Colonic mucosa (tissue), 4 donors: Measurements from ENCODE around the gene CEP20. TPM values are rescaled to one million over a fixed set of nuclear protein-coding genes. Genes with fewer than 3 reads are reported as not detected.

Experiments used
- DNase-seq: peaks from one replicate; pipeline ENCODE4 v3.0.0-alpha.2; 2020
- H3K27ac ChIP-seq: fragments of 200-600 bp; one replicate; pipeline ENCODE4 v1.8.0; 2021
- H3K27me3 ChIP-seq: fragments of 200-600 bp; one replicate; pipeline ENCODE4 v1.8.0; 2021
- H3K36me3 ChIP-seq: fragments of 200-600 bp; one replicate; pipeline ENCODE4 v1.8.0; 2021
- H3K4me1 ChIP-seq: fragments of 200-600 bp; one replicate; pipeline ENCODE4 v1.8.0; 2021; ENCODE audit warnings: mild to moderate bottlenecking
- H3K4me3 ChIP-seq: fragments of 200-600 bp; one replicate; pipeline ENCODE4 v1.8.0; 2021
- H3K9ac ChIP-seq, 2 donors: one replicate each; pipeline ENCODE4 v1.7.0; 2013; ENCODE audit warnings: control low read depth in 2 of 2, low read depth in 2 of 2, low read length in 2 of 2
- H3K9me3 ChIP-seq: fragments of 200-600 bp; one replicate; pipeline ENCODE4 v1.8.0; 2021
- CTCF ChIP-seq: fragments of 200-600 bp; IDR thresholded peaks from one replicate; pipeline ENCODE4 v1.8.0; 2022; ENCODE audit warnings: antibody characterized with exemption, mild to moderate bottlenecking
- intact Hi-C: fragments of 100-400 bp; cut with DNase I; formaldehyde crosslinking; loops from one replicate; pipeline ENCODE4 v1.14.1; 2022
- total RNA-seq, 2 donors: library from RNA; stranded (reverse); fragmentation: NEBNext Ultra II Directional in 1 of 2; extraction: Animal tissue kit (Norgen Biotek cat#: 25700) in 1 of 2; gene quantifications; one replicate each; pipeline ENCODE4 v1.2.1, GENCODE V29; 2021
- donor health status: healthy.
- donor health status: DM: no; HTN: no; CAD: no.
- donor health status: DM: no; HTN: no; CAD: no.

Gene CEP20
- total RNA-seq, 2 donors from 2014 or later, result 23.3 to 31.0 TPM

- Histone ChIP-seq H3K27me3 (no peaks in the 10 kb centered on the region), H3K4me1 (no peaks in the 10 kb centered on the region), H3K4me3 (no peak overlapping the region), H3K36me3 (no peaks in the 10 kb centered on the region), H3K9ac (no peak overlapping the region), H3K27ac (no peak overlapping the region), H3K9me3 (no peaks in the 10 kb centered on the region)
- no peak for DNase-seq
- TF ChIP-seq CTCF, result no peak
- intact Hi-C loops, result loop anchor here (5.0 kb wide), 1 partner anchor 56 kb away; no protein-coding TSS in a partner anchor
Measured at GRCh38 chr16:15822957-15823356, 65.4 kb downstream of the CEP20 start.

GRCh38 chr16:15820837-15821236 lies 67.6 kb downstream of the CEP20 start:
- no peaks in the 10 kb centered on the region for H3K4me1 ChIP-seq
- intact Hi-C loops, result loop anchor here (5.0 kb wide), 1 partner anchor 54 kb away; no protein-coding TSS in a partner anchor
- no peak overlapping the region for H3K27ac ChIP-seq
- no peaks in the 10 kb centered on the region for H3K9me3 ChIP-seq
- no peak for DNase-seq
- no peak overlapping the region for H3K9ac ChIP-seq
- no peaks in the 10 kb centered on the region for H3K36me3 ChIP-seq
- no peak overlapping the region for H3K4me3 ChIP-seq
- no peaks in the 10 kb centered on the region for H3K27me3 ChIP-seq
- TF ChIP-seq CTCF, result no peak

GRCh38 chr16:15819046-15819445 lies 69.4 kb downstream of the CEP20 start:
- DNase-seq, result no peak
- no peak for TF ChIP-seq CTCF
- no peaks in the 10 kb centered on the region for H3K9me3 ChIP-seq
- H3K36me3 ChIP-seq, result no peaks in the 10 kb centered on the region
- H3K4me3 ChIP-seq, result no peak overlapping the region
- intact Hi-C loops, result no loop called here
- H3K27ac ChIP-seq, result no peak overlapping the region
- H3K27me3 ChIP-seq, result no peaks in the 10 kb centered on the region
- no peak overlapping the region for H3K9ac ChIP-seq
- H3K4me1 ChIP-seq, result no peaks in the 10 kb centered on the region

GRCh38 chr16:15817446-15817845 lies 71.0 kb downstream of the CEP20 start:
- Histone ChIP-seq H3K9me3 (no peaks in the 10 kb centered on the region), H3K4me1 (no peaks in the 10 kb centered on the region), H3K9ac (no peak overlapping the region), H3K27me3 (no peaks in the 10 kb centered on the region), H3K36me3 (no peaks in the 10 kb centered on the region), H3K27ac (no peak overlapping the region), H3K4me3 (no peak overlapping the region)
- no peak for DNase-seq
- TF ChIP-seq CTCF, result no peak
- intact Hi-C loops, result no loop called here

GRCh38 chr16:15816228-15816627 lies 72.2 kb downstream of the CEP20 start:
- H3K4me3 ChIP-seq, result no peak overlapping the region
- intact Hi-C loops, result no loop called here
- DNase-seq, result no peak
- H3K9me3 ChIP-seq, result no peaks in the 10 kb centered on the region
- H3K4me1 ChIP-seq, result peaks cover 8% of the 10 kb centered on the region
- no peak overlapping the region for H3K9ac ChIP-seq
- H3K27ac ChIP-seq, result no peak overlapping the region
- no peaks in the 10 kb centered on the region for H3K27me3 ChIP-seq
- H3K36me3 ChIP-seq, result no peaks in the 10 kb centered on the region
- TF ChIP-seq CTCF, result no peak

Other genes starting within 250 kb of the CEP20 start
- gene MARF1, start 245.4 kb downstream of the CEP20 start, total RNA-seq, result 10 to 100 TPM; 53.0 to 71.6 TPM
- gene NDE1, start 238.4 kb downstream of the CEP20 start, total RNA-seq, result 10 to 100 TPM; 38.5 to 50.3 TPM
- 100 to 1,000 TPM in 1 of 2 donors, 10 to 100 TPM in 1; 30.0 to 770 TPM for gene MYH11, start 31.6 kb downstream of the CEP20 start, total RNA-seq
- gene ABCC1, start 61.0 kb upstream of the CEP20 start, total RNA-seq, result 10 to 100 TPM; 22.0 to 22.2 TPM